ENCODE data around the gene TNNT3. TPM values are rescaled to one million over a fixed set of nuclear protein-coding genes. Genes with fewer than 3 reads are reported as not detected.

The TNNT3 gene
- total RNA-seq, 4 donors from 2014 or later, result 4.6 to 21.3 (median 14.4) TPM

DNA sequence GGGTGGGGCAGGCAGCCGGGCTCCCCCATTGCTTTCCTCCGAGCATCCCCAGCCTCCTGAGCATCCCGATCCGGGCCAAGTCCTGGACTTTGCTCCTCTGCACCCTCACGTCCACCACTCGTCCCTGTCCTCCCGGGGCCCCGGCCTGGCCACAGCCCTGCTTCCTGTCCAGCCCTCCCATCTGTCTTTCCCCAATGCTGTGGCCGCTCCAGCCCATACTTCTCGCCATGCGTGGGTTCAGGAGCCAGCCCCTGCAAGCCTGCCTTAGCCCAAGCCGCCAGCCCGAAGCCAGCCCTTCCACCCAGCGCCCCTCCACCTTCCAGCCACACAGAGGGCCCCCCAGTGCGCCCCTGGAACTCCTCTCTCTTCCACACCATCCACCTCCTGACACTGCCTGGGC is 51.5 kb downstream of the TNNT3 start:
- no peak for ATAC-seq (ENCODE audit: low FRiP score)
- no peak for DNase-seq (ENCODE audit: low spot score)
- TF ChIP-seq, protein P1, sequence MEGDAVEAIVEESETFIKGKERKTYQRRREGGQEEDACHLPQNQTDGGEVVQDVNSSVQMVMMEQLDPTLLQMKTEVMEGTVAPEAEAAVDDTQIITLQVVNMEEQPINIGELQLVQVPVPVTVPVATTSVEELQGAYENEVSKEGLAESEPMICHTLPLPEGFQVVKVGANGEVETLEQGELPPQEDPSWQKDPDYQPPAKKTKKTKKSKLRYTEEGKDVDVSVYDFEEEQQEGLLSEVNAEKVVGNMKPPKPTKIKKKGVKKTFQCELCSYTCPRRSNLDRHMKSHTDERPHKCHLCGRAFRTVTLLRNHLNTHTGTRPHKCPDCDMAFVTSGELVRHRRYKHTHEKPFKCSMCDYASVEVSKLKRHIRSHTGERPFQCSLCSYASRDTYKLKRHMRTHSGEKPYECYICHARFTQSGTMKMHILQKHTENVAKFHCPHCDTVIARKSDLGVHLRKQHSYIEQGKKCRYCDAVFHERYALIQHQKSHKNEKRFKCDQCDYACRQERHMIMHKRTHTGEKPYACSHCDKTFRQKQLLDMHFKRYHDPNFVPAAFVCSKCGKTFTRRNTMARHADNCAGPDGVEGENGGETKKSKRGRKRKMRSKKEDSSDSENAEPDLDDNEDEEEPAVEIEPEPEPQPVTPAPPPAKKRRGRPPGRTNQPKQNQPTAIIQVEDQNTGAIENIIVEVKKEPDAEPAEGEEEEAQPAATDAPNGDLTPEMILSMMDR (IDR thresholded peaks at IDR 0.05), result no peak

DNA sequence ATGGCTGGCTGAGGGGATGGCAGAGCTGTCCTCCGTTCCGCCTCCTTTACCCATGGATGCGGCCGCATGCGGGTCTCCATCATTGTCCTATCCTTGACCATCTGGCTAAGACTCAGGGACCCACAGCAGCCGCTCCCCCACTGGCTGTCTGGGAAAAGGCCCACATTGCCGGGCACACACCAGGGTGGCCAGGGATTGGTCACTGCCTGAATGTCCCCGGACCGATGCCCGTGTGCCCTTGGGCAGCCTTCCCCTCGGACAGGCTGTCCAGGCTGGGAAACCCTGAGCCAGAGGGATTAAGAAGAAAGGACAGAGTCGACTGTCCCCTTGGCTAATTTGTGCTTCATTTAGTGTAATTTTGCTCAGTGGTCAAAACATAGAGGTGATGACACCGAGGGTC is 55.7 kb downstream of the TNNT3 start:
- TF ChIP-seq, protein P1 (IDR thresholded peaks at IDR 0.05), result no peak
- ATAC-seq (ENCODE audit: low FRiP score) (no peak), DNase-seq (ENCODE audit: low spot score) (no peak)

DNA sequence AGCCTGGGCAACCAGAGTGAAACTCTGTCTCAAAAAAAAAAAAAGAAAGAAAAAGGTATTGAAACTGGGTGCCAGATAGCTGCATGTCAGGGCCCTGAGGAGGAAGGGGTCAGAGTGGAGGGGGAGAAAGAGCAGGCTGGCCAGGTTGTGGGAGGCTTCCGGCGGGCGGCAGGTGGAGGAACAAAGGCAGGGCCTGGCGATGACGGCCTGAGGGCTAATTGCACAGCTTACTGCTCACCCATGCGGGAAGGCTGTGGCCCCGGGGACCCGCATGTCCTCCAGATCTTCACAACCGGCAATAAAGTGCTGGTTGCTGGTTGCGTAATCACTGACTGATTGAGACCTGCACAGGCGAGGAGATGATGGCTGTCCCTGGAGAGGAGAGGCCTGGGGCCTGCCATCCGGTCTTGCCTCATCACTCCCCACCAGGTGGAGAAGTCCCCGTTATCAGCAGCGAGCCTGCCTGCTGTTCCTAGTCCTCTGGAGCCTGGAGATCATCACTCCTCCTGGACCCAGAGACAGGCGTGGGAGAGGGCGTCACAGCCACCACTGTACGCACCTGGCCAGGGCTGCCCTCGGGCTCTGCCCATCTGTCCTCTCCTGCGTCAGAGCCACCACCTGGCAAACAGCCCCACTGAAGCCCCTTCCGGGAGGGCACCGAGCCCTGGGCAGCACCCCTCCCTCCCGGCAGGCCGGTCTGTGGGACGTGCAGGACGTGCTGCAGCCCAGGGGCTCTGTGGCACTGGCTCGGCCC is 59.4 kb downstream of the TNNT3 start:
- TF ChIP-seq, protein P1 (IDR thresholded peaks at IDR 0.05), result no peak
- DNase-seq (ENCODE audit: low spot score) (no peak), ATAC-seq (ENCODE audit: low FRiP score) (no peak)

DNA sequence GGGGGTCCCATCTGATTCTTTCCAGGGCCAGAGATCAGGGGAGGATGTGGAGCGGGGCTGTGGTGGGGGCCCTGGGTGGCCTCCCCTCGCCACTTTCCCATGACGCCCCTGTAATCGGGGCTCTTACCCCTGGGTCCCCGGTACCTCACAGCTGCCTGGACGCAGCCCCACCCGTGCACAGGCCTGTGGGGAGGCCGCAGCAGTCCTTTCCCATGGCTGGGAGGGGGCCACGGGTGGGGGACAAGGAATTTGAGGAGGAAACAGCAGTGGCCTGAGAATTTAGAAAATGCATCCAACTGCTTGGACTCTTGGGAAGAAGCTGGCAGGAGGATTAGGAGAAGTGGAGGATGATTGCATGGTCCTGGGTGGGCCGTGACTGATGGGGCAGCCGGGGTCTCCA is 60.1 kb downstream of the TNNT3 start:
- DNase-seq (ENCODE audit: low spot score) (no peak), ATAC-seq (ENCODE audit: low FRiP score) (no peak)
- TF ChIP-seq, protein P1 (IDR thresholded peaks at IDR 0.05), result no peak

DNA sequence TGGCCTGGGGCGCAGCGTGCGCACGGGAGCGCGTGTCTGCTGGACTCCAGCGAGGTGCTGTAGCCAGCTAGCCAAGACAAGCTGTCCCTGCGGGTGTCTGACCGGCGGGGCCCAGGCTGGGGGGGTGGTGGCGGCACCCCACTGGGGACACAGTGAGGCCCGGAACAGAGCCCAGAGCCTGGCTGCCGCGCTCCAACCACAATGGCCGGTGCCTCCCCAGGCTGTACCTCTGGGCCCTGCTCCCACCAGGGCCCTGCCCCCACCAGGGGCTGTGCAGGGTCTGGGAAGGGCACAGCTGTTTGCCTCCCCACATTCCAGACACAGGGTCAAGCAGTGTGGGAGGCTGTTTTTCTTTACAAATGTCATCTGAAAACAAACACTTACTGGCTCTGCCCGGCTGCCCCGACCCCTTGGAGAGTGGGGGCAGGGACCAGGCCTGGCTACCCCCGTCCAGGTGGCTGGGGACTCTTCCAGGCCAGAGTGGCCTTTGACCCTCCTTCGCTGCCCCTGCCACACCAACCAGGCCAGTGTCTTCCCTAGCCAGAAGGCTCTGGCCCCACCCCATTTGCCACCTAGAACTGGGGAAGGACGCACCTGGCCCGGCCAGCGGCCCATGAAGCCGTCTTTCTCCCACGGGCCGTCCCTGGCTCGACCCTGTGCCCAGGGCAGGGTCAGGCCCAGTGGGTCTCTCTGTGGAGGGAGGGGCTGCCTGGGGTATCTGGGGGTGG is 63.5 kb downstream of the TNNT3 start:
- TF ChIP-seq, protein P1 (IDR thresholded peaks at IDR 0.05), result no peak
- ATAC-seq (ENCODE audit: low FRiP score) (no peak), DNase-seq (ENCODE audit: low spot score) (no peak)

DNA sequence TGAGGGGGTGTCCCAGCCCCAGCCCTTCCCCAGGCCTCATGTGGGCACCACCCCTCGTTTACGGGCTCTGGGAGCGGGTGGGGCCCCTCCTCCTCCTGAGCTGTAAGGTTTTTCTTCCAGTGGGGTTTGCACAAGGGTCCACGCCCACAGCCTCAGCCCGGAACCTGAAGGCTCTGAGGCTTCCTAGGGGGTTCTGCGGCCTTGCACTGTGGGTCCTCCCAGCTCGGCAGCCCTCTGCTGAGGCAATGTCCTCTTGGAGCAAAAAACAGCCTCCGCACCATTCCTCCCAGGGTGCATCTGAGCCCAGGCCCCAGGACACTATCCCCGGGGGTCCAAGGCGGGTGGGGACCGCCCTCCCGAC is 64.1 kb downstream of the TNNT3 start:
- ATAC-seq (ENCODE audit: low FRiP score), result no peak
- DNase-seq (ENCODE audit: low spot score), result no peak
- TF ChIP-seq, protein P1 (IDR thresholded peaks at IDR 0.05), result no peak

DNA sequence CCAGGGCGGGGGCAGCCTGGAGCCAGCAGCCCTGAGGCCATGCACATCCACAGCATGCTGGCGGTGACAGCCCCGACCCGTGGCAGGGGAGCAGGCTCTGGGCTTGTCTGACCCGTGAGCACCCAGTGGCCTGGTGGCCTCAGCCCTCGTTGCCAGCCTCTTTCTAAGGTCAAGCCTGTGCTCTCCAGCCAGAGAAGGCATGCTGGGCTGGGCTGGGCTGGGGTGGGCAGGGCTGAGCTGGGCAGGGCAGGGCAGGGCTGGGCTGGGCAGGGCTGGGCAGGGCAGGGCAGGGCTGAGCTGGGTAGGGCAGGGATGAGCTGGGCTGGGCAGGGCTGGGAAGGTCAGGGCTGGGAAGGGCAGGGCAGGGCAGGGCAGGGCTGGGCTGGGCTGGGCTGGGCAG is 67.5 kb downstream of the TNNT3 start:
- DNase-seq (ENCODE audit: low spot score), result no peak
- TF ChIP-seq, protein P1 (IDR thresholded peaks at IDR 0.05), result no peak
- no peak for ATAC-seq (ENCODE audit: low FRiP score)

All from omental fat pad (tissue), 4 donors.